Common myeloid progenitor, CD34-positive (primary cell): Measurements from ENCODE around the gene SDR39U1.

ENCODE experiments used
- CTCF ChIA-PET: fragments of 350-600 bp; sonication (Branson Sonifier 250); formaldehyde crosslinking; loops from one replicate; lab custom pipeline; 2021; ENCODE audit warnings: antibody characterized with exemption; lab: Charles Lee
- POLR2A ChIA-PET: fragments of 350-600 bp; sonication (Branson Sonifier 250); formaldehyde crosslinking; loops from one replicate; lab custom pipeline; 2021; ENCODE audit warnings: antibody characterized with exemption; lab: Charles Lee
- DNase-seq, 3 donors: peaks; one replicate each; pipeline versions ENCODE4 v3.0.0 to v3.0.0-alpha.2; 2013
- H3K27ac ChIP-seq, 2 experiments: 1 replicate in 1 of 2; 2 replicates in 1 of 2; pipeline ENCODE4 v1.7.0; 2013; ENCODE audit warnings: inconsistent platforms in 2 of 2, low read length in 2 of 2, mild to moderate bottlenecking in 2 of 2, low read depth in 1 of 2, moderate library complexity in 1 of 2; ENCODE audit not compliant: severe bottlenecking in 2 of 2, insufficient read depth in 1 of 2, poor library complexity in 1 of 2
- H3K27me3 ChIP-seq, 5 experiments: replicated peaks in 2 of 5; 1 replicate in 3 of 5; 2 replicates in 2 of 5; pipeline versions ENCODE4 v1.6.1 to v1.7.0; 2013; ENCODE audit warnings: low read length in 4 of 5, mild to moderate bottlenecking in 2 of 5, moderate library complexity in 2 of 5, inconsistent platforms in 1 of 5; ENCODE audit not compliant: insufficient read depth in 5 of 5, control insufficient read depth in 4 of 5
- H3K36me3 ChIP-seq, 4 experiments: 1 replicate in 2 of 4; 2 replicates in 2 of 4; pipeline versions ENCODE4 v1.6.1 to v1.7.0; 2013; ENCODE audit warnings: low read length in 3 of 4, control low read depth in 1 of 4, mild to moderate bottlenecking in 1 of 4; ENCODE audit not compliant: control insufficient read depth in 4 of 4, insufficient read depth in 4 of 4
- H3K4me1 ChIP-seq, 4 experiments: 1 replicate in 3 of 4; 2 replicates in 1 of 4; pipeline versions ENCODE4 v1.6.1 to v1.7.1; 2013; ENCODE audit warnings: low read length in 3 of 4, mild to moderate bottlenecking in 3 of 4, control low read depth in 1 of 4, inconsistent platforms in 1 of 4, moderate library complexity in 1 of 4; ENCODE audit not compliant: control insufficient read depth in 4 of 4, insufficient read depth in 4 of 4; ENCODE audit errors: control extremely low read depth in 1 of 4
- H3K4me3 ChIP-seq, 7 experiments: 1 replicate in 4 of 7; 2 replicates in 3 of 7; pipeline versions ENCODE4 v1.5.1 to v1.7.0; 2013; ENCODE audit warnings: mild to moderate bottlenecking in 7 of 7, low read length in 6 of 7, moderate library complexity in 6 of 7, inconsistent platforms in 2 of 7, low read depth in 2 of 7, control low read depth in 1 of 7; ENCODE audit not compliant: insufficient read depth in 4 of 7, control insufficient read depth in 1 of 7; ENCODE audit errors: extremely low read depth in 1 of 7
- H3K9me3 ChIP-seq, 5 experiments: 1 replicate in 4 of 5; 2 replicates in 1 of 5; pipeline versions ENCODE4 v1.6.1 to v1.7.1; 2013; ENCODE audit warnings: low read length in 4 of 5, mild to moderate bottlenecking in 2 of 5, inconsistent platforms in 1 of 5, low read depth in 1 of 5, moderate library complexity in 1 of 5; ENCODE audit not compliant: control insufficient read depth in 4 of 5, insufficient read depth in 2 of 5; ENCODE audit errors: control extremely low read depth in 1 of 5
- WGBS: methylation state at CpG from one replicate; pipeline ENCODE4 v1.1.5; 2013; ENCODE audit not compliant: insufficient coverage; 5-methylcytosine and 5-hydroxymethylcytosine counted together

The SDR39U1 gene

DNA sequence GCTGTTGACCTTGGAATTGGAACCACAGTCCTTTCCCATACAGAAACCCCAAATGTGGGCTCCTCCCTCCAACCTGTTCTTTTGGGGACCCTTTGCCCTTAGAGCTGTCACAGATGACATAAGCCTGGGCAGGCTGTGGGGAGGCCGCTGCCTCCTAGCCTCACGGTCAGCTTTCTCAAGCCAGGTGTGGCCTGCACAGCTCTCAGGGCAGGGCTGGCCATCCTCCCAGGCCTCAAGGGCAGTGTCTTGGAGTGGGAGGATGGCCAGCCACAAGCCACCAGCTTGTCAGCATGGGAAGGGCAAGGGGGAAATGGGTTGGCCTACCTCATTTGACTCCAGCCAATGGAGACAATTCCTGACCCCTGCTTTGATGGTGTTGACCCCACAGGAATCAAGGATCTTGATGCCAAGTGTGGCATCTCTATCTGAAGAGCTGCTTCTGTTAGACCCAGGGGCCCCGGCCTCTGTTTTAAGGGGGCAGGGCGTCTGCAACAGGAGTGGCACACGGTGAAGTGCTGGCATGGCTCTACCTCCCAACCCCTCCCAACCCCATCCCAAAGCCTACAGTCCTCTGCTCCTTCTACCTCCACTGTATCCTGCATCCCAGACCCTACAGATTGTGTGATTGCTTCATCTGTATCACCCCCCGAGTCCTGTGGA is 24.6 kb downstream of the SDR39U1 start:
- no peak overlapping the region for H3K27ac ChIP-seq
- H3K4me1 ChIP-seq = peaks cover 12 to 19% (median 13%) of the 10 kb centered on the region in 4 experiments
- no peaks in the 10 kb centered on the region for H3K9me3 ChIP-seq
- POLR2A ChIA-PET = no interaction called here
- CTCF ChIA-PET = interaction anchor here (1.5 to 23.8 kb wide), 7 partner anchors 8 to 56 kb away, joined by 3 to 489 read pairs (median 6); partner anchors contain the start of genes CBLN3 and KHNYN
- WGBS = 95% methylated on average over 6 of the region's 6 CpGs
- H3K4me3 ChIP-seq = no peak overlapping the region
- H3K27me3 ChIP-seq = peaks cover 0 to 18% (median 9%) of the 10 kb centered on the region in 5 experiments
- H3K36me3 ChIP-seq = peaks cover 0 to 32% (median 13%) of the 10 kb centered on the region in 4 experiments
- DNase-seq = no peak

DNA sequence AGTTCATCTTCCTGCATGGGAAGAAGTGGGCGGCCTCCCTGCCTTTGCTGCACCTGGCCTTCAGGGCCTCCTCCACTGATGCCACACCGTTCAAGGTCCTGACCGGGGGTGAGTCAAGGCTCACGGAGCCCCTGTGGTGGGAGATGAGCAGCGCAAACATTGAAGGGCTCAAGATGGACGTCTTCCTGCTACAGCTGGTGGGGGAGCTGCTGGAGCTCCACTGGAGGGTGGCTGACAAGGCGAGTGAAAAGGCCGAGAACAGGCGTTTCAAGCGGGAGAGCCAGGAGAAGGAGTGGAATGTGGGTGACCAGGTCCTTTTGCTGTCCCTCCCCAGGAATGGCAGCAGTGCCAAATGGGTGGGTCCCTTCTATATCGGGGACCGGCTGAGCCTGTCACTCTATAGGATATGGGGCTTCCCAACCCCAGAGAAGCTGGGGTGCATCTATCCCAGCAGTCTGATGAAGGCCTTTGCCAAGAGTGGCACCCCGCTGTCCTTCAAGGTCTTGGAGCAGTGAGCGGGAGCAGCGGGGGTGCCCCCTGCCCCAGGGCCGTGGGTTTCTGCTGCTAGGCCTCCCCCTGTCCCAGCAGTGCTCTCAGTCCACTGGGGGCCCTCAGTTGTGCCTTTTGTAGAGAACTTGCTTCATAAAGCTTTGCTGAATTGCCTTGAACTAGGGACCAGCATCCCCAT is 25.5 kb downstream of the SDR39U1 start:
- POLR2A ChIA-PET = no interaction called here
- Histone ChIP-seq H3K4me3 (no peak overlapping the region), H3K27me3 (peaks cover 0 to 18% (median 9%) of the 10 kb centered on the region in 5 experiments), H3K27ac (no peak overlapping the region), H3K36me3 (peaks cover 0 to 38% (median 17%) of the 10 kb centered on the region in 4 experiments), H3K4me1 (peaks cover 3 to 10% (median 4%) of the 10 kb centered on the region in 4 experiments), H3K9me3 (no peaks in the 10 kb centered on the region)
- CTCF ChIA-PET = interaction anchor here (0.6 to 23.8 kb wide), 6 partner anchors 10 to 84 kb away, joined by 3 to 489 read pairs (median 4); partner anchors contain the start of genes CBLN3 and KHNYN
- 91% methylated on average over 16 of the region's 16 CpGs for WGBS
- DNase-seq = no peak

DNA sequence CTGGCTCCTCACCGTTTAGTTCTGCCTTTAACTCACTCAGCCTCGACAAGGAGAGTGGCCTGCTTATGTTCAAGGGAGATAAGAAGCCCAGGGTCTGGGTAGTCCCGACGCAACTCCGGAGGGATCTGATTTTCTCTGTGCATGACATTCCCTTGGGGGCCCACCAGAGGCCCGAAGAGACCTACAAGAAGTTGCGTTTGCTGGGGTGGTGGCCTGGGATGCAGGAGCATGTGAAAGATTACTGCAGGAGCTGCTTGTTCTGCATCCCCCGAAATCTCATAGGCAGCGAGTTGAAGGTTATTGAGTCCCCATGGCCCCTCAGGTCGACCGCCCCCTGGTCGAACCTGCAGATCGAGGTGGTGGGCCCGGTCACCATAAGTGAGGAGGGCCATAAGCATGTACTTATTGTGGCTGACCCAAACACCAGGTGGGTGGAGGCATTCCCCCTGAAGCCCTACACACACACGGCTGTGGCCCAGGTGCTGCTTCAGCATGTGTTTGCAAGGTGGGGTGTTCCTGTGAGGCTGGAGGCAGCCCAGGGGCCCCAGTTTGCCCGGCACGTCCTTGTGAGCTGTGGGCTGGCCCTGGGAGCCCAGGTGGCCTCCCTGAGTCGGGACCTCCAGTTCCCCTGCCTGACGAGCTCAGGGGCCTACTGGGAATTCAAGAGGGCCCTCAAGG is 26.2 kb downstream of the SDR39U1 start:
- H3K27ac ChIP-seq = no peak overlapping the region
- H3K27me3 ChIP-seq = peaks cover 0 to 18% (median 9%) of the 10 kb centered on the region in 5 experiments
- ChIA-PET CTCF (interaction anchor here (1.0 to 23.8 kb wide), 4 partner anchors 9 to 83 kb away, joined by 3 to 489 read pairs (median 10); partner anchors contain the start of genes CBLN3 and KHNYN), POLR2A (no interaction called here)
- H3K9me3 ChIP-seq = no peaks in the 10 kb centered on the region
- peaks cover 0 to 6% (median 0%) of the 10 kb centered on the region in 4 experiments for H3K4me1 ChIP-seq
- peaks cover 0 to 42% (median 17%) of the 10 kb centered on the region in 4 experiments for H3K36me3 ChIP-seq
- 84% methylated on average over 19 of the region's 19 CpGs for WGBS
- DNase-seq = no peak
- H3K4me3 ChIP-seq = no peak overlapping the region

DNA sequence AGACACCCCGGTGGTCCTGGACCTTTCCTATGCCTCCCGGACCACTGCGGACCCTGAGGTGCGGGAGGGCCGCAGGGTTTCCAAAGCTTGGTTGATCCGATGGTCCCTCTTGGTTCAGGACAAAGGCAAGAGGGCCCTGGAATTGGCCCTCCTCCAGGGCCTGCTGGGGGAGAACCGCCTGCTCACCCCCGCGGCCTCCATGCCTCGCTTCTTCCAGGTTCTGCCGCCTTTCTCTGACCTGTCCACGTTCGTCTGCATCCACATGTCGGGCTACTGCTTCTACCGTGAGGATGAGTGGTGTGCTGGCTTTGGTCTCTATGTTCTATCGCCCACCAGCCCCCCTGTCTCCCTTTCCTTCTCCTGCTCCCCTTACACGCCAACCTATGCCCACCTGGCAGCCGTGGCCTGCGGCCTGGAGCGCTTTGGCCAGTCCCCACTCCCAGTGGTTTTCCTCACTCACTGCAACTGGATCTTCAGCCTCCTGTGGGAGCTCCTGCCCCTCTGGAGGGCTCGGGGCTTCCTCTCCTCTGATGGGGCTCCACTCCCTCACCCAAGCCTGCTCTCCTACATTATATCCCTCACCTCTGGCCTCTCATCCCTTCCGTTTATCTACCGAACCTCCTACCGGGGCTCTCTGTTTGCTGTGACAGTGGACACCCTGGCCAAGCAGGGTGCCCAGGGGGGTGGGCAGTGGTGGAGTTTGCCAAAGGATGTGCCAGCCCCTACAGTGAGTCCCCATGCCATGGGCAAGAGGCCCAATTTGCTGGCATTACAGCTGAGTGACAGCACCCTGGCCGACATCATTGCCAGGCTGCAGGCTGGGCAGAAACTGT is 26.9 kb downstream of the SDR39U1 start:
- no peak overlapping the region for H3K4me3 ChIP-seq
- DNase-seq = no peak
- WGBS = 95% methylated on average over 17 of the region's 25 CpGs
- ChIA-PET POLR2A (no interaction called here), CTCF (interaction anchor here (1.0 to 23.8 kb wide), 5 partner anchors 14 to 109 kb away, joined by 3 to 489 read pairs (median 3); partner anchors contain the start of genes CBLN3 and KHNYN)
- H3K27ac ChIP-seq = no peak overlapping the region
- no peaks in the 10 kb centered on the region for H3K9me3 ChIP-seq
- peaks cover 0 to 49% (median 21%) of the 10 kb centered on the region in 4 experiments for H3K36me3 ChIP-seq
- H3K4me1 ChIP-seq = peaks cover 0 to 6% (median 0%) of the 10 kb centered on the region in 4 experiments
- peaks cover 0 to 16% (median 9%) of the 10 kb centered on the region in 5 experiments for H3K27me3 ChIP-seq

DNA sequence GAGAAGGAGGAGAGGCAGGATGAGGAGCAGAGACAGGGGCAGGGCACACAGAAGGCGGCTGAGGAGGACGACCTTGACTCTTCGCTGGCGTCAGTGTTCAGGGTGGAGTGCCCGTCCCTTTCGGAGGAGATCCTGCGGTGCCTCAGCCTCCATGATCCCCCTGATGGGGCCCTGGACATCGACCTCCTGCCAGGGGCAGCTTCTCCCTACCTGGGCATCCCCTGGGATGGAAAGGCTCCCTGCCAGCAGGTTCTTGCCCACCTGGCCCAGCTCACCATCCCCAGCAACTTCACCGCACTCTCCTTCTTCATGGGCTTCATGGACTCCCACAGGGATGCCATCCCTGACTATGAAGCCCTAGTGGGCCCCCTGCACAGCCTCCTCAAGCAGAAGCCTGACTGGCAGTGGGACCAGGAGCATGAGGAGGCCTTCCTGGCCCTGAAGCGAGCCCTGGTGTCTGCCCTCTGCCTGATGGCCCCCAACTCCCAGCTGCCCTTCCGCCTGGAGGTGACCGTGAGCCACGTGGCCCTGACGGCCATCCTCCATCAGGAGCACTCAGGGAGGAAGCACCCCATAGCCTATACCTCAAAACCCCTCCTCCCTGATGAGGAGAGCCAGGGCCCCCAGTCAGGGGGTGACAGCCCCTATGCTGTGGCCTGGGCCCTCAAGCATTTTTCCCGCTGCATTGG is 27.7 kb downstream of the SDR39U1 start:
- DNase-seq = no peak
- Histone ChIP-seq H3K9me3 (no peaks in the 10 kb centered on the region), H3K4me3 (no peak overlapping the region), H3K4me1 (peaks cover 0 to 6% (median 0%) of the 10 kb centered on the region in 4 experiments), H3K27me3 (peaks cover 0 to 13% (median 5%) of the 10 kb centered on the region in 5 experiments), H3K36me3 (peaks cover 0 to 56% (median 24%) of the 10 kb centered on the region in 4 experiments), H3K27ac (no peak overlapping the region)
- POLR2A ChIA-PET = no interaction called here
- CTCF ChIA-PET = interaction anchor here (0.5 to 23.8 kb wide), 8 partner anchors 15 to 169 kb away, joined by 3 to 489 read pairs (median 5); partner anchors contain the start of genes CBLN3 and KHNYN
- 99% methylated on average over 11 of the region's 15 CpGs for WGBS

DNA sequence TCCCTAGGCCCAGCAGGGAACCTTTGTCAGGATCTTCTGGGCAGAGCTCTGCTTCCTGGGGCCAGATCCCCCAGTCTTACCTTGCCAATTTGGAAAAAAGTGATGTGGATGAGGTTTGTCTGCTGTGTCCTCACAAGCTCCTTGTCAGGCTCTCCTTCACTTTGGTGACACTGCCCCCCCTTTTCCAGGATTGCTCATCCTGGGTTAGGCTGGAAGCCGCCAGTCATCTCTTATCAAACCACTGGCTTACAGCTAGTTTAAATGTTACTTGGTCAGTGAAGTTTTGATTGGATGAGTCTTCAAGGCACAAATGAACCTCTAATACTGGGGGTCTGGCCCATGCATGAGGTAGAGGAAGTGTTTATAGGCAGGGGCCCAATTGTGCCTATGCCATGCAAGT is 28.5 kb downstream of the SDR39U1 start:
- H3K4me3 ChIP-seq = no peak overlapping the region
- WGBS = no CpG with 5 or more reads among the region's 1 CpG
- no peaks in the 10 kb centered on the region for H3K9me3 ChIP-seq
- H3K4me1 ChIP-seq = peaks cover 0 to 6% (median 0%) of the 10 kb centered on the region in 4 experiments
- POLR2A ChIA-PET = no interaction called here
- H3K27ac ChIP-seq = no peak overlapping the region
- CTCF ChIA-PET = interaction anchor here (0.6 to 23.8 kb wide), 16 partner anchors 14 to 87 kb away, joined by 3 to 489 read pairs (median 6); partner anchors contain the start of genes CBLN3, KHNYN, NYNRIN and RIPK3
- H3K36me3 ChIP-seq = peaks cover 0 to 64% (median 27%) of the 10 kb centered on the region in 4 experiments
- DNase-seq = no peak
- H3K27me3 ChIP-seq = peaks cover 0 to 6% (median 4%) of the 10 kb centered on the region in 5 experiments
